GM18511 (cell line): Measurements from ENCODE around the gene CACNG7.
"Not testable (repeated sequence)": the region's sequence is repeated elsewhere in the genome, so short reads cannot be mapped to it uniquely, and the experiment has no call there.

Experiments
- ATAC-seq: cut with Tn5 transposase; IDR thresholded peaks from one replicate; pipeline ENCODE4 v1.9.1; 2021; ENCODE audit warnings: mild to moderate bottlenecking, moderate library complexity; ENCODE audit not compliant: unreplicated experiment

CACNG7 gene, protein sequence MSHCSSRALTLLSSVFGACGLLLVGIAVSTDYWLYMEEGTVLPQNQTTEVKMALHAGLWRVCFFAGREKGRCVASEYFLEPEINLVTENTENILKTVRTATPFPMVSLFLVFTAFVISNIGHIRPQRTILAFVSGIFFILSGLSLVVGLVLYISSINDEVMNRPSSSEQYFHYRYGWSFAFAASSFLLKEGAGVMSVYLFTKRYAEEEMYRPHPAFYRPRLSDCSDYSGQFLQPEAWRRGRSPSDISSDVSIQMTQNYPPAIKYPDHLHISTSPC

DNA sequence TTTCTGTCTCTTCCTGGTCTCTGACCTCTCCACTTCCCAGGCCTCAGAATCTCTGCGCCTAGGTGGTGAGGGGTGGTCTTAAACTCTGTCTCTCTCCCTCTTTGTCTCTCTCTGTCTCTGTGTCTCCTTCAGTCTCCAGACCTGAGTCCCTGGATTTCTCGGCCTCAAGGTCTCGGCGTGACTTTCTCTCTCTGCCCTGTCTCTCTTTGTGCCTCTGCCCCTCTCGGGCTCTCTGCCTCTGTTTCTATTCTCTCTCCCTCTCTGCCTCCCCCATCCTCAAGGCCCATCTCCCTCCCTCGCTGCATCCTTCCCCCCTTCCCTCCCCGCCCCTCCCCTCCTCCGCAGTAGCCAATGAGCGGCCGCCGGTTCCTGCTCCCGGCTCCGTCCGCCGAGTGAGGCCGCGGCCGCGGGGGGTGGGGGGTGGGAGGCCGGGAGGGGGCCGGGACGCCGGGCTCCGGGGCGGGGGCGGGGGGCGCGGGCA, at the start of gene CACNG7:
Gene CACNG7, plus strand, starts transcription at position 344 of the 481 bp plus-strand sequence. CDS start 3,554 bp downstream, outside the sequence.
- no peak for ATAC-seq

DNA sequence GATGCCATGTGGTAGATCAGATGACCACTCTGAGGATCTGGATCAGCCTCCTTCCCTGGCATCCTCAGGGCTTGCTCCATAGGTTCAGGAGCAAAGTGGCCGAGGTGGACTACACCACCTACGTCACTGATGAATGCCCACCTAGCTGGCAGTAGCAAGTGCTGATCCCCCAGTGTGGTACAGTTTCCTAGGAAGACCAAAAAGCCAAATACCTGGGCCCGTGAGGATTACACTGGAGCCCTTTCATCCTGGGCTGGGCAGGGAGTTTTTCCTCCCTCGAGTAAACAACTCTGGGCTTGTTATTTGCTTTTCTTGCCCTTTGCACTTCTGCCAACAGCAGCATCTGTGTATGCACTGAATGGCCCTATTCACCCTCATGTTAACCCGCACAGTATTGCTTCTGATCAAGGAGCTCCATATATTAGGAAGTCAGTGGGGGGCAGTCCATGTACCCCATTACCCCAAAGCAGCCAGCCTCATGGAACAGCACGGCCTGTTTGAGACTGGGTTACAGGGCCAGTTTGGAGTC, 44.7 kb upstream of the CACNG7 start:
- ATAC-seq = no peak

DNA sequence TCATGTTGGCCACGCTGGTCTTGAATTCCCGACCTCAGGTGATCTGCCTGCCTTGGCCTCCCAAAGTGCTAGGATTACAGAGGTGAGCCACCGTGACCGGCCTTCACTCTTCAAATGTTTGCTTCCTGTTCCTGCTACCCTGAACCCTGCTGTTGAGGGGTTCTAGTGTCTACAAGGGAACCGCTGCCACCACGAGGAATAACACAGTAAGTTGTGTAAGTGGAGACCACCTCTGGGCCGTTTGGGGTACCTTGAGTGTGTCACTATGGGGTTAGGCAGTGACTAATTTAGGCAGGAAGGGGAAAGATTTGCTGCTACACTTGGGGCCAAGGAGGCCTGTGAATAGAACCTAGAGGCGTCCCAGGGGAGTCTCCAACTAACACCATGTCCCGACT, 43.6 kb upstream of the CACNG7 start:
- ATAC-seq = no peak

DNA sequence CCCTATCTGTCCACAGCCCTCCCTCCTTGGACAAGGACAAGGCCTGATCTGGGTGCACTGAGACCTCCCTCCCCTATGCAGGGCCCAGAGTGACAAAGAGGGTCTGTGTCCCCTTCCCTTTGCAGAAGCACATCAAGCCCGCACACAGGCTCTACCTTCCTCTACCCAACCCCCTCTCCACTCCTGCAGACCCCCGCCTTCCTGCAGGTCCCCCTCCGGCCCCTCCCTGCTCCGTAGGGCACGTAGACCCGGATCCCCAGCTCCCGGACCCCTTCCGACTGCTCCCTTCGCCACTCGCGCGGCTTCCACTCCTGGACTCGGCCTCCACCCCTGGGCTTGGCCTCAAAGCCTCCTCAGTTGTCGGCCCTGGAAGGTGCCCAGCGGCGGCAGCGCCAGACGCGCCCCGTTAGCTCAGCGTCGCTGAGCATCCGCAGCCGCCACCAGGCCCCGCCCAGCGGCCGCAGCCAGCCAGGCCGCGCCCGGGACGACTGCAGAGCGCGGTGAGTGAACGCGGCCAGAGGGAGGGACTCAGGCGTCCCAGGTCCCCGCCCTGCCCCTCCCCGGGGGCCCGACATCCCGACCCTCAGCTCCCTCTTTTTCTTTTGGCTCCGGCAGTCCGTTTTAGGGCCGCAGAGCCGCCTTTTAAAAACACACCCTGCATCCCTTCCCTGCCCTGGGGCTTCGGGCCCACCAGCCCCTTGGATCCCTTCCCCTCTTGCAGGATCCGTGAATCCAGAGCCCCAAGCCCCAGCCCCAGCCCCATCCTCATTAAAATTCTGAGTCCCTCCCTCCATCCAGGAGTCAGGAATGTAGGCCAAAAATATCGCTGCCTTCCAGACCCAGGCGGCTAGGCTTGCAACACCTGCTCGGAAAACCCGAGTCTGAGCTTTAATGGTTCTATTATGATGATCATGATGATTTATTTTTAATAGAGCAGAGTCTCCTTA, 42.9 kb upstream of the CACNG7 start:
- ATAC-seq = peak; percentile 26

DNA sequence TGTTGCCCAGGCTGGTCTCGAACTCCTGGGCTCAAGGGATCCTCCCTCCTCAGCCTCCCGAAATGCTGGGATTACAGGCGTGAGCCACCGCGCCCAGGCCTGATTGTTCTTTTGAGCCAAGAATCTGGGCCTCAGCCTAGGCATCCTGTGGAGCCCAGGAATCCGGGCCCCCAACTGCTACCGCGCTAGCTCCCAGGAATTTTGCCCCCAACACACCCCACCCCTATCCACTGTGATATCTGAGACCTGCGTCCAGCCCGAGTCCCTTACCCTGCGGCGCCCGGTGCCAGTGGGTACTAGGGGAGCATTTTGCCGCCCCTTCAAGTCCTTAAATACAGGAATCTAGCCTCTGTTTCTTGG, 42.2 kb upstream of the CACNG7 start:
- ATAC-seq = no peak

DNA sequence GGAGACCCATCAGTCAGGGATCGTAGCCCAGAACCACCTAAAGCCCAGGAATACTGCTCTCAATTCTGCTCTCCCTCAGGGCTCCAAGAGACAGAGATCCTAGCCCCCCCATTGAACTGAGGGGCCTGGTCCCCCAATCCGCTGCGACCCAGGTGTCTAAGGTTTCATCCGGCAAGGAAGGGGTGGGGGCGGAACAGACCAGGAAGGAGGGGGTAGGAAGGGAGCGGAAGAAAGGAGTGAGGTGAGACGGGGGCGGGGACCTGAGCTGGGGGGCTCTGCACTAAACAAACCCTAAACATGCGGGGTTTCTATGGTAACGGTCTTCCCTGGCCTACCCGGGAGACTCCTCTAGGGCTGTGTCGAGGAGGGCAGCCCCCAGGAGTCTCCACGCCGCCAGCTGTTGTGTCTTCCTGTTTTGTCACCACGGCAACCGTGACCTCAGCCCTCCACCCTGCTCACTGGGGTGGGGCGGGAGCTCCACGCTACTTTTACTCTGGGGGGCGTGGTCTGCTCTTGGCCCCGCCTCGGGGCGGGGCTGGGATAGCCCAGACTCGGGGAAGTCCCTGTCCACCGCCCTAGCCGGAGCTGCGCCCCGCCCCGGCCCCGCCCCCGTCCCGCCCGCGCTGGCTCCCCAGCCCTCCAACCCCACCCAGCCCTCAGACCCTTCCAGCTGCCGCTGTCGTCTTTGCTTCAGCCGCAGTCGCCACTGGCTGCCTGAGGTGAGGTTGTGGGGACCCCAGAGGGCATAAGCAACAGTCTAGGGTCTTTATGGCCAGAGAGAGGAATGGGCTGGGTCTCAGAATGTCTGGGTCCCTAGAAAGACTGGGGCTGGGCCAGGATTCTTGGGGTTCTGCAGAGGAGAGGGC, 41.6 kb upstream of the CACNG7 start, which contains the start of gene MYADM:
Gene MYADM, plus strand, starts transcription at position 659 of the 866 bp plus-strand sequence. CDS start 5,647 bp downstream, outside the sequence.
- ATAC-seq = peak; percentile 63

DNA sequence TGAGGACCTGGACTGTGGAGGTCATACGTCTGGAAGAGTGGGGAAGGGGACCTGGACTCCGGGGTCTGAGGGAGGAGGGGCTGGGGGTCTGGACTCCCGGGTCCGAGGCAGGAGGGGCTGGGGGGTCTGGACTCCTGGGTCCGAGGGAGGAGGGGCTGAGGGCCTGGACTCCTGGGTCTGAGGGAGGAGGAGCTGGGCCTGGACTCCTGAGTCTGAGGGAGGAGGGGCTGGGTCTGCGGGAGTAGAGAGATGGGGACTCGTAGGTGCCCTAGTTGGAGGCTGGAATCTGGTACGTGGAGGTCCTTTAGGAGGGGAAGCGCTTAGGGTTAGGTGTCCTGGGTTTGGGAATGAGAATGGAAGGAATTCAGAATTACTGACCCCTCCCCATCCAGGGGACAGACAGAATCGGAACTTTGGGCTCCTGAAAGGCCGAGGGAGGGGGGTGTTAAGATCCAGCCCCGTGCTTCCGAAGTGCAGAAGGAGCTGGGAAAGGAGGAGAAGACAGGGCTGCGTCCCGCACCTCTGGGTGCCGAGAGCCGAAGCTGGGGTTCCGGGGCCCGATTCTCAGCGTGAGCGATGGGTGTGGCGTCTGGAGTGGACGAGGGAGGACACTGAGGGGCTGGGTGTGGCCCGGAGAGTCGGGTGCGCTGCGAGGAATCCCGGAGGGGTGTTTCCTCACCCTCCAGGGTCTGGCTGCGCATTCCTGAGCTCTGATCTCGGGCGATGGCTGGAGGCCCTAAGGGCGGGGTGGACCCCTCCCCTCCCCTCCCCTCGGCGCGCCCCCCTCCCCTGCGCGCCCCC, 40.8 kb upstream of the CACNG7 start:
- no peak for ATAC-seq

DNA sequence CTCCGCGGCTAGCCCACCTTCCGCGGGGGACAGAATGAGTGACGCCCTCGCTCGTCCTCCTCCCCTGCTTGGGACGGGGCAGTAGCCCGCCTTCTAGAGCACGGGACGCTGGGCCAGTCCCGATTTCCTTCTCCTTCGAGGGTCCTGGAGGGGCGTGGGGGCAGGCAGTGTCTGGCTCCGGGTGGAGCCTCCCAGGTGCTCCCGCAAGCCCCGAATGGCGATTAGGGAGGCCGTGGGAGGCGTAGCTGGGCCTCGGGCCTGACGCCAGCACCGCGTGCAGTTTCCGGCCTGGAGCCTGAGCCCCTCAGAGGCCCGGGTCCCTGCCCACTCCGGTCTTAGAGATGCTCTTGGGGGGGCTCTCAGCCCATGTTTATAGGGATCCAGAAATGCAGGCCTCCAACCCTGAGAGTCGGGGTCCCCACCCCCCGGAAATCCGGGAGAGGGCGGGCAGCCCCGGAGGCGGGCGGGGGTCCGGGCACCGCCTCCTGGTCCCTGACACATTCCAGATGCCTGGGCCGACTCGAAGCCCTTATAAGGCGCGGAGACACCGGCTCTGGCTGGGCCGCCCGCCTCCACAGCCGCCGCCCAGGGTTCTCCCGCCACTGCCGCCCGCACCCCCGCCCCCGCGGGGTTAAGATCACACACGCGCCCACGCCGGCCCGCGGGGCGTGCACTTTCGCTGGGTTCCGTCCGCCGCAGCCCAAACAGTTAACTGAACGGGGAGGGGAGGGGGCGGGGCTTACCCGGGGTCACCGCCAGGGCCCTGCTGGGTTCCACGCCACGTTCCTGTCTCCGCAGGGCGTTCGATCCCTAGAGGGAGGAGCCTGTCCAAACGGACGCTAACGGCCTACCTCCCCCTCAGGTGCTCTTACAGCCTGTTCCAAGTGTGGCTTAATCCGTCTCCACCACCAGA, 39.9 kb upstream of the CACNG7 start:
- peak; percentile 54 for ATAC-seq

DNA sequence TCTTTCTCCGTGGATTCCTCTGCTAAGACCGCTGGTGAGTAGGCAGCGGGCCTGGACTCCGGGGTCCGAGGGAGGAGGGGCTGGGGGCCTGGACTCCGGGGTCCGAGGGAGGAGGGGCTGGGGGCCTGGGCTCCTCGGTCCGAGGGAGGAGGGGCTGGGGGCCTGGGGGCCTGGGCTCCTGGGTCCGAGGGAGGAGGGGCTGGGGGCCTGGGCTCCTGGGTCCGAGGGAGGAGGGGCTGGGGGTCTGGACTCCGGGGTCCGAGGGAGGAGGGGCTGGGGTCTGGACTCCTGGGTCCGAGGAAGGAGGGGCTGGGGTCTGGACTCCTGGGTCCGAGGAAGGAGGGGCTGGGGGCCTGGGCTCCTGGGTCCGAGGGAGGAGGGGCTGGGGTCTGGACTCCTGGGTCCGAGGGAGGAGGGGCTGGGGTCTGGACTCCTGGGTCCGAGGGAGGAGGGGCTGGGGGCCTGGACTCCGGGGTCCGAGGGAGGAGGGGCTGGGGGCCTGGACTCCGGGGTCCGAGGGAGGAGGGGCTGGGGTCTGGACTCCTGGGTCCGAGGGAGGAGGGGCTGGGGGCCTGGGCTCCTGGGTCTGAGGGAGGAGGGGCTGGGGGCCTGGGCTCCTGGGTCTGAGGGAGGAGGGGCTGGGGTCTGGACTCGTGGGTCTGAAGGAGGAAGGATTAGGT, 39.1 kb upstream of the CACNG7 start:
- not testable (repeated sequence) for ATAC-seq

DNA sequence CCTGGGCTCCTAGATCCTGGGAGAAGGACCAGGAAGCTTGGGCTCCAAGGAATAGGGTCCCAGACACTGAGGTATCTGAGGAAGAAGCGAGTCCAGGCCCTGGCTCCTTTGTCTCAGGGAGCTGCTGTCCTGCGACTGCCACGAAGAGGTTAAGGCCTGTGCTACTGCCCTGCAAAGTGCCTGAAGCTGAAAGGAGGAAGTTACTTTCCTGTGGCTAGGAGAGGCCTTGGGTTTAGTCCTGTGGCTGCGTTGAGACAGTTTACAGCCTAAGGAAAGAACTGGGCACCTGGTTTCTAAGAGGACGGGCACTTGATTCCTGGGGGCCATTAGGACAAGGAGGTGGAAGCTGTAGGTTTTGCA, 38.6 kb upstream of the CACNG7 start:
- no peak for ATAC-seq

DNA sequence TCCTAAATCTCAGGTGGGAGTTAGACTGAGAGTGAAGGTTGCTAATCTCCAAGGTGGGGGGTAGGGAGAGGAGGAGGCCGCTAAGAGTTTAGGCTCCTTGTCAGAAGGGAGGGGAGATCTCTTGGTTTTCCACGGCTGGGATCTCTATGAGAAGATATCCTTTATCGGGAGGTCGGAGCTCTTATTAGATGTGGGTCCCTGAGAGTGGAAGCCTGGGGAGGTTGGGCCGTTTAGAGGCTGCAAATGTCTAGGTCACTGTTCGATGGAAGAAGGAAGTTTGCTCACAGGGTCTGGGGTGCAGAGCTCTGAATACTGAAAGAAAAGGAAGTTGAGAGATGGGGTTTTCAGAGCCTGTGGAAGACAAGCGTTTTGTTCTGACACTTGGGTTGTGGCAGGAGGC, 37.6 kb upstream of the CACNG7 start:
- no peak for ATAC-seq

DNA sequence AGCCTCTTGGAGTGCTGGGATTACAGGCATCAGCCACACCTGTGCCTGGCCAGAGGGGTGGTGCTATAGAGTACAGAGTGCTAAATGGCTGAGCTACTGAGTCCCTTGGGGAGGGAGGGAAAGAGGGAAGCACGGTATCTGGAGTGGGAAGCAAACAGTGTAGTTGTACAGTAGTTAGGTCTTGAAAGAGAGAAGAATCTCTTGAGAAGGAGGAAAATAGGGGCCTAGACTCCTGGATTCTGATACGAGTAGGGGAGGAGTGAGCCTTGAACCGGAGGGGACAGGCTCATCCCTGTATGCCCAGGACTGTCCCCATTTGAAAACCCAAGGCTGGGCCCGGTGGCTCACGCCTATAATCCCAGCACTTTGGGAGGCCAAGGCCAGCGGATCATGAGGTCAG, 36.3 kb upstream of the CACNG7 start:
- ATAC-seq = no peak

DNA sequence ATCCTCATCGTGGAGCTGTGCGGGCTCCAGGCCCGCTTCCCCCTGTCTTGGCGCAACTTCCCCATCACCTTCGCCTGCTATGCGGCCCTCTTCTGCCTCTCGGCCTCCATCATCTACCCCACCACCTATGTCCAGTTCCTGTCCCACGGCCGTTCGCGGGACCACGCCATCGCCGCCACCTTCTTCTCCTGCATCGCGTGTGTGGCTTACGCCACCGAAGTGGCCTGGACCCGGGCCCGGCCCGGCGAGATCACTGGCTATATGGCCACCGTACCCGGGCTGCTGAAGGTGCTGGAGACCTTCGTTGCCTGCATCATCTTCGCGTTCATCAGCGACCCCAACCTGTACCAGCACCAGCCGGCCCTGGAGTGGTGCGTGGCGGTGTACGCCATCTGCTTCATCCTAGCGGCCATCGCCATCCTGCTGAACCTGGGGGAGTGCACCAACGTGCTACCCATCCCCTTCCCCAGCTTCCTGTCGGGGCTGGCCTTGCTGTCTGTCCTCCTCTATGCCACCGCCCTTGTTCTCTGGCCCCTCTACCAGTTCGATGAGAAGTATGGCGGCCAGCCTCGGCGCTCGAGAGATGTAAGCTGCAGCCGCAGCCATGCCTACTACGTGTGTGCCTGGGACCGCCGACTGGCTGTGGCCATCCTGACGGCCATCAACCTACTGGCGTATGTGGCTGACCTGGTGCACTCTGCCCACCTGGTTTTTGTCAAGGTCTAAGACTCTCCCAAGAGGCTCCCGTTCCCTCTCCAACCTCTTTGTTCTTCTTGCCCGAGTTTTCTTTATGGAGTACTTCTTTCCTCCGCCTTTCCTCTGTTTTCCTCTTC, 35.1 kb upstream of the CACNG7 start:
- ATAC-seq = no peak

DNA sequence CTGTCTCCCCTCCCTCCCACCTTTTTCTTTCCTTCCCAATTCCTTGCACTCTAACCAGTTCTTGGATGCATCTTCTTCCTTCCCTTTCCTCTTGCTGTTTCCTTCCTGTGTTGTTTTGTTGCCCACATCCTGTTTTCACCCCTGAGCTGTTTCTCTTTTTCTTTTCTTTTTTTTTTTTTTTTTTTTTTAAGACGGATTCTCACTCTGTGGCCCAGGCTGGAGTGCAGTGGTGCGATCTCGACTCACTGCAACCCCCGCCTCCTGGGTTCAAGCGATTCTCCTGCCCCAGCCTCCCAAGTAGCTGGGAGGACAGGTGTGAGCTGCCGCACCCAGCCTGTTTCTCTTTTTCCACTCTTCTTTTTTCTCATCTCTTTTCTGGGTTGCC, 34.5 kb upstream of the CACNG7 start:
- ATAC-seq = no peak

DNA sequence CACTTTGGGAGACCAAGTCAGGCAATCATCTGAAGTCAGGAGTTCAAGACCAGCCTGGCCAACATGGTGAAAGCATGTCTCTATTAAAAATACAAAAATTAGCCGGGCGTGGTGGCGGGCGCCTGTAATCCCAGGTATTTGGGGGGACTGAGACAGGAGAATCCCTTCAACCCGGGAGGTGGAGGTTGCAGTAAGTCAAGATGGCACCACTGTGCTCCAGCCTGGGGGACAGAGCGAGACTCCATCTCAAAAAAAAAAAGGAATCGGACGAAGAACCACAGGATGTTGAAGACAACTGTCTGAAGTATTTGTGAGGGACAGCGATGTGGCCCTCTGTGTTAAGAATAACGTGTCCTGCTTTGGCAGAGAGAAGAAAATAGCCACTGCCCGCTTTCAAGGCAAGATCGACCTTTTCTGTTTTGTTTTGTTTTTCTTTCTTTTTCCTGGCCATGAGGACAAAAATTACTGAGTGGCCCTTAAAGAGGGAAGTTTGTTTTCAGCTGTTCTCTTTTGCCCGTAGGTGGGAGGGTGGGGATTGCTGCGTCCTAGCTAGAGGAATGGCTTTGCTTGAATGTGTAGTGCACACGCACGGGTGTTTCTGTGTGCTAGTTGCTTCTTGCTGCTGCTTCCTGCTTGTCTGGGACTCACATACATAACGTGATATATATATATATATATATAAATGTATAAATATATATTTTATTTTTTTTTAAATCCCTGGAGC, 33.3 kb upstream of the CACNG7 start:
- no peak for ATAC-seq

DNA sequence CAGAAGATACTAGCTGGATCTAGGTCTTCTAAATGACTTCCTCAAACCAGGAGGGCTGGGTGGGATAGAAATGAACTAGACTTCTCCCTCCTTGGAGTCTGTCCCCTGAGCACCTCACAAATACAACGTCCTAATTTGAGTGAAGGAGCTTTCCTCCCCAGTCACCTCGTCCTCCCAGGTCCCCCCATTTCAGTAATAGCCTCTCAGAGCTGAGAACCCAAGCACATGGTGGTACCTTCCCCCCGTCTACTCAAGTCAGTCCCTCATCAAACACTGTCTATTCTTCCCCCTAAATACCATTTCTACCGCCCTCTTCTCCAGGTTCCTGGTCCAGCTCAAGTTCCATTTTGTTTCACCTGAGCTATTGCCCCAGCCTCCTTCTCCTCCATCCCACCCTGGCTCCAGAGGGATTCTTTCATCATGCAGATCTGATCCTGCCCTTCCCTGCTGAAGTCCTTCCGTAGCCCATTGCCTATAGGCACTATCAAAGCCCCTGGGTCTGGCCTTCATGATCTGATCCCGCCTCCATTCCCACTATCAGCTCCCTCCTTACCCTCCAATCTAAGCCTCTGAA, 32.3 kb upstream of the CACNG7 start:
- no peak for ATAC-seq
